ENCODE data around the gene RARRES1.

Gene RARRES1

DNA sequence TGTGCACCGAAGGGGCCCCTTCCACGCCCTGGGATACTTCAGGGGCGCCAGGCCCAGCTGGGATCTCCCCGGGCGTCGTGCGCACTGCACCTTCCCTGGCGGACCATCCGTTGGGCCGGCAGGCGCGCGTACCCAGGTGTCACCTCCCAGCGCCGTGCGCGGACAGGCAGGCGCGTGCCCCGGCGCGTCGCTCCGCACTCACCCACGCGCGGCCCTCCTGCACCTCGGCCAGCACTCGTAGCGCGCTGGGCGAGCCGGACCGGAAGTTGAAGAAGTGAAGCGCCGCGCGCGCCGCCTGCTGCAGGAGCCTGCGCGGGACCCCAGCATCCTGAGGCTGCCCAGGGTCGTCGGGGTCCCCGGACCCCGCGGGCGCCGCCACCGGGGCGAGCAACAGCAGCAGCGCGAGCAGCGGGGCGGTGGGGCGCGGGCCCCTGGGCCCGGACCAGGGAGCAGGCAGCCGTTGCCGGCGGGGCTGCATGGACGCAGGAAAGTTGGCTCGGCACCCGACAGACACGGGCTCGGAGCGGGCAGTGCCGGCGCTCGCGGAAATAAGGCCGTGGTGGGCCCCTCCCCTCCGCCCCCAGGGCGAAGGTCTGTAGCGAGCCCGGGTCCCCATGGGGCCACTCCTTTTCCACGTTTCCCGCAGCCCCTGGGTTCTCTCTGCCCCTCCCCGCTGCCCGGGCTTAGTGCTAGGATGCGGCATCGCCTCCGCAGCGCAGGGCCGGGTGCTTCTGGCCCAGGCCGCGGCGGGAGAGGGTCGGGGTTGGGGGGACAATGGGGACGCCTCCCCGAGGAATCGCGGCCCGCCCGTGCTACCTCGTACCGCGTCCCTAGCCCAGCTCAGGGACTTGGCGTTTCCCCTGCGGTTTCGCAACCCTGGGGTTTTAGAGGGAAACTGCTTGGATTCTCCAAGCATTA is at the start of gene RARRES1:
TSS of gene RARRES1 (minus strand) at position 520 of the 918 bp plus-strand sequence. CDS start at position 478, 42 bp downstream.
- Histone ChIP-seq H3K79me2 (ENCODE audit: low read length) (no peaks in the 10 kb centered on the region), H4K20me1 (ENCODE audit: insufficient read depth, low read length) (no peaks in the 10 kb centered on the region), H3K36me3 (replicated peaks; ENCODE audit: insufficient read depth, low read length) (no peaks in the 10 kb centered on the region), H3K9me2 (replicated peaks; ENCODE audit: insufficient read depth, low read length) (no peaks in the 10 kb centered on the region), H2AFZ (ENCODE audit: low read length) (no peak within 1 kb of the TSS), H3K4me3 (ENCODE audit: low read length) (no peak within 1 kb of the TSS), H3K9ac (ENCODE audit: low read length) (no peak within 1 kb of the TSS), H3F3A (ENCODE audit: insufficient read depth, low read length) (no peaks in the 10 kb centered on the region), H3K4me2 (ENCODE audit: low read depth, low read length) (no peak within 1 kb of the TSS), H3K9me3 (replicated peaks; ENCODE audit: insufficient read depth, low read length) (no peaks in the 10 kb centered on the region), H3K4me1 (ENCODE audit: low read length) (no peaks in the 10 kb centered on the region), H3K27ac (ENCODE audit: low read length) (no peak within 1 kb of the TSS), H3K27me3 (replicated peaks; ENCODE audit: insufficient read depth, low read length) (no peaks in the 10 kb centered on the region)
- no peak for DNase-seq
- TF ChIP-seq EZH2 (optimal IDR thresholded peaks at IDR 0.05; ENCODE audit: low read depth, low read length) (no peak), EZH2phosphoT487 (IDR thresholded peaks at IDR 0.05; ENCODE audit: low read length) (no peak)
- TF ChIP-seq, protein P1, sequence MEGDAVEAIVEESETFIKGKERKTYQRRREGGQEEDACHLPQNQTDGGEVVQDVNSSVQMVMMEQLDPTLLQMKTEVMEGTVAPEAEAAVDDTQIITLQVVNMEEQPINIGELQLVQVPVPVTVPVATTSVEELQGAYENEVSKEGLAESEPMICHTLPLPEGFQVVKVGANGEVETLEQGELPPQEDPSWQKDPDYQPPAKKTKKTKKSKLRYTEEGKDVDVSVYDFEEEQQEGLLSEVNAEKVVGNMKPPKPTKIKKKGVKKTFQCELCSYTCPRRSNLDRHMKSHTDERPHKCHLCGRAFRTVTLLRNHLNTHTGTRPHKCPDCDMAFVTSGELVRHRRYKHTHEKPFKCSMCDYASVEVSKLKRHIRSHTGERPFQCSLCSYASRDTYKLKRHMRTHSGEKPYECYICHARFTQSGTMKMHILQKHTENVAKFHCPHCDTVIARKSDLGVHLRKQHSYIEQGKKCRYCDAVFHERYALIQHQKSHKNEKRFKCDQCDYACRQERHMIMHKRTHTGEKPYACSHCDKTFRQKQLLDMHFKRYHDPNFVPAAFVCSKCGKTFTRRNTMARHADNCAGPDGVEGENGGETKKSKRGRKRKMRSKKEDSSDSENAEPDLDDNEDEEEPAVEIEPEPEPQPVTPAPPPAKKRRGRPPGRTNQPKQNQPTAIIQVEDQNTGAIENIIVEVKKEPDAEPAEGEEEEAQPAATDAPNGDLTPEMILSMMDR (IDR thresholded peaks at IDR 0.05; ENCODE audit: low read length), result no peak

GRCh38 chr3:158781849-158782248 is 49.6 kb upstream of the RARRES1 start:
- H3K4me2 ChIP-seq (ENCODE audit: low read depth, low read length), result no peak overlapping the region
- TF ChIP-seq EZH2phosphoT487 (IDR thresholded peaks at IDR 0.05; ENCODE audit: low read length) (no peak), EZH2 (optimal IDR thresholded peaks at IDR 0.05; ENCODE audit: low read depth, low read length) (no peak)
- TF ChIP-seq, protein P1 (IDR thresholded peaks at IDR 0.05; ENCODE audit: low read length), result no peak
- DNase-seq, result no peak
- H3K27me3 ChIP-seq (replicated peaks; ENCODE audit: insufficient read depth, low read length), result no peaks in the 10 kb centered on the region
- H3K36me3 ChIP-seq (replicated peaks; ENCODE audit: insufficient read depth, low read length), result no peaks in the 10 kb centered on the region
- H4K20me1 ChIP-seq (ENCODE audit: insufficient read depth, low read length), result no peaks in the 10 kb centered on the region
- H3F3A ChIP-seq (ENCODE audit: insufficient read depth, low read length), result no peaks in the 10 kb centered on the region
- H3K27ac ChIP-seq (ENCODE audit: low read length), result no peak overlapping the region
- H3K9ac ChIP-seq (ENCODE audit: low read length), result no peak overlapping the region
- no peaks in the 10 kb centered on the region for H3K9me2 ChIP-seq (replicated peaks; ENCODE audit: insufficient read depth, low read length)
- no peaks in the 10 kb centered on the region for H3K9me3 ChIP-seq (replicated peaks; ENCODE audit: insufficient read depth, low read length)
- H2AFZ ChIP-seq (ENCODE audit: low read length), result no peak overlapping the region
- H3K4me1 ChIP-seq (ENCODE audit: low read length), result no peaks in the 10 kb centered on the region
- H3K79me2 ChIP-seq (ENCODE audit: low read length), result no peaks in the 10 kb centered on the region
- H3K4me3 ChIP-seq (ENCODE audit: low read length), result no peak overlapping the region

- no peaks in the 10 kb centered on the region for H3K79me2 ChIP-seq (ENCODE audit: low read length)
- no peak overlapping the region for H3K27ac ChIP-seq (ENCODE audit: low read length)
- no peaks in the 10 kb centered on the region for H3K4me1 ChIP-seq (ENCODE audit: low read length)
- H3K9me2 ChIP-seq (replicated peaks; ENCODE audit: insufficient read depth, low read length), result no peaks in the 10 kb centered on the region
- H3K4me3 ChIP-seq (ENCODE audit: low read length), result no peak overlapping the region
- H3K9me3 ChIP-seq (replicated peaks; ENCODE audit: insufficient read depth, low read length), result no peaks in the 10 kb centered on the region
- H3K4me2 ChIP-seq (ENCODE audit: low read depth, low read length), result no peak overlapping the region
- no peaks in the 10 kb centered on the region for H3F3A ChIP-seq (ENCODE audit: insufficient read depth, low read length)
- H2AFZ ChIP-seq (ENCODE audit: low read length), result no peak overlapping the region
- no peaks in the 10 kb centered on the region for H3K27me3 ChIP-seq (replicated peaks; ENCODE audit: insufficient read depth, low read length)
- no peaks in the 10 kb centered on the region for H4K20me1 ChIP-seq (ENCODE audit: insufficient read depth, low read length)
- no peak for DNase-seq
- no peaks in the 10 kb centered on the region for H3K36me3 ChIP-seq (replicated peaks; ENCODE audit: insufficient read depth, low read length)
- H3K9ac ChIP-seq (ENCODE audit: low read length), result no peak overlapping the region
- TF ChIP-seq, protein P1 (IDR thresholded peaks at IDR 0.05; ENCODE audit: low read length), result no peak
- TF ChIP-seq EZH2phosphoT487 (IDR thresholded peaks at IDR 0.05; ENCODE audit: low read length) (no peak), EZH2 (optimal IDR thresholded peaks at IDR 0.05; ENCODE audit: low read depth, low read length) (no peak)
Observed at GRCh38 chr3:158781191-158781590, 48.9 kb upstream of the RARRES1 start.

All from MM.1S (cell line).